B cell (primary cell): ENCODE results near the gene SNAPIN.

Experiments used
- CTCF ChIP-seq: fragments of 200-600 bp; IDR thresholded peaks from one replicate; pipeline ENCODE4 v1.8.0; 2022; ENCODE audit warnings: antibody characterized with exemption, mild to moderate bottlenecking
- EZH2 ChIP-seq: IDR thresholded peaks from 2 replicates; pipeline ENCODE4 v1.6.1; 2012; ENCODE audit warnings: borderline replicate concordance, low read depth, mild to moderate bottlenecking, moderate library complexity, low read length; ENCODE audit not compliant: insufficient read depth, poor library complexity, severe bottlenecking

GRCh38 chr1:153687346-153688125, 29.0 kb downstream of the SNAPIN start:
- TF ChIP-seq CTCF (no peak), EZH2 (no peak)
